ENCODE results near the gene PARVG.

PARVG gene

DNA sequence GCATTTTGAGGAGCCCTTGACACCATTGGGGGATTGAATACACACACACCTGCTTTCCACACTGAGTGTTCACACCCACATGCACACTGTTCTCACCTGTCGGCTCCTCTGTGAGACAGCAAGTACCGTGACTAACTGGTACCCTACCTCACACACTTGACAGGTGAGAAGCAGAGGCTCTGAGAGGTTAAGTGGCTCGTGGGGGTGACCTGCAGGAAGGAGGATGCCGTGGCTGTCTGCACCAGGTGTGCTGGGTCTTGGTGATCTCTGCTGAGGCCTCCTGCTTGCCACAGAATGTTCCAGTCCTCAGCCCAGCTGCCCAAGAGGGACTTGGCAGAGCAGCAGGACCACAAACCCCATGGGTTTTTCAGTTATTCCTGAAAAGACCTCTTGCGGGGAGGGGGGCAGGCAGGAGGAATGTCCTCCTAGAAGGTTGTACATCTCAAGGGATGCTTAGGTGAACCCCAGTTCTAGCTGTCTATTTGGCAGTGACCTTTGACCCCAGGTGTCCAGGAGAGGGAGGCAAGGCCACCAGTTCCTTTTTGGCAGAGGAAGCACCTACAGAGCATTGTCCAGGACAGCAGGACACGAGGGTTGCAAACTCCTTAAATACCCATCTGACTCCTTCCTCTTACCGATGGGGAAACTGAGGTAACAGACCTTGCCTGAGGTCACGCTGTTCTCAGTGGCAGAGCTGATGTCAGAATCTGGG lies 66.0 kb downstream of the PARVG start:
- H3K36me3 ChIP-seq (replicated peaks), result no peaks in the 10 kb centered on the region
- no peaks in the 10 kb centered on the region for H3K4me1 ChIP-seq
- no peak overlapping the region for H3K4me3 ChIP-seq
- 0 out of 2 replicates have a peak, but pooled peaks cover under 1% of the 10 kb centered on the region for H3K27me3 ChIP-seq (ENCODE audit: low read depth)
- no peak for DNase-seq (ENCODE audit: low spot score in 2 of 2)
- peaks cover 6% of the 10 kb centered on the region for H3K9me3 ChIP-seq
- in situ Hi-C loops (cut with MboI; ENCODE audit: low sequenced_read_pairs), result no loop called here

DNA sequence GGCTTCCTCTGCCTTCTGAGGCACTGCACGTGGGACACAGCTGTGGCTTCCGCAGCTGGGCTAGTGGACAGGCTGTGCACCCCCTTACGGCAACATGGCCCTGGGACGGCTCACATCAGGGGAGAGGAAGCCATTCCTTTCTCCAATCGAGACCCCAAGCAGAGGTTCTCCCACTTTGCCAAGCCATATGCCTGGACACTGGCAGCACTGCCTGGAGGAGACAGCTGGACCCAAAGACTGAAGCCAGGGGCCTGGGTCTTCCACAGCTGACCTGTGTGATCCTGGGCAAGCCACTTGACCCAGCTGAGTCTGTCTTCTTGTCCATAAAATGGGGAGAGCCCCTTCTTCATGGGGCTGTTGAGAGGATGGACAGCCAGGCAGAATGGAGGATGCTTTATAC lies 66.6 kb downstream of the PARVG start:
- Histone ChIP-seq H3K36me3 (replicated peaks) (no peaks in the 10 kb centered on the region), H3K4me1 (no peaks in the 10 kb centered on the region), H3K27me3 (ENCODE audit: low read depth) (0 out of 2 replicates have a peak, but pooled peaks cover 2% of the 10 kb centered on the region), H3K4me3 (no peak overlapping the region), H3K9me3 (peaks cover 6% of the 10 kb centered on the region)
- in situ Hi-C loops (cut with MboI; ENCODE audit: low sequenced_read_pairs), result no loop called here
- DNase-seq (ENCODE audit: low spot score in 2 of 2), result no peak

DNA sequence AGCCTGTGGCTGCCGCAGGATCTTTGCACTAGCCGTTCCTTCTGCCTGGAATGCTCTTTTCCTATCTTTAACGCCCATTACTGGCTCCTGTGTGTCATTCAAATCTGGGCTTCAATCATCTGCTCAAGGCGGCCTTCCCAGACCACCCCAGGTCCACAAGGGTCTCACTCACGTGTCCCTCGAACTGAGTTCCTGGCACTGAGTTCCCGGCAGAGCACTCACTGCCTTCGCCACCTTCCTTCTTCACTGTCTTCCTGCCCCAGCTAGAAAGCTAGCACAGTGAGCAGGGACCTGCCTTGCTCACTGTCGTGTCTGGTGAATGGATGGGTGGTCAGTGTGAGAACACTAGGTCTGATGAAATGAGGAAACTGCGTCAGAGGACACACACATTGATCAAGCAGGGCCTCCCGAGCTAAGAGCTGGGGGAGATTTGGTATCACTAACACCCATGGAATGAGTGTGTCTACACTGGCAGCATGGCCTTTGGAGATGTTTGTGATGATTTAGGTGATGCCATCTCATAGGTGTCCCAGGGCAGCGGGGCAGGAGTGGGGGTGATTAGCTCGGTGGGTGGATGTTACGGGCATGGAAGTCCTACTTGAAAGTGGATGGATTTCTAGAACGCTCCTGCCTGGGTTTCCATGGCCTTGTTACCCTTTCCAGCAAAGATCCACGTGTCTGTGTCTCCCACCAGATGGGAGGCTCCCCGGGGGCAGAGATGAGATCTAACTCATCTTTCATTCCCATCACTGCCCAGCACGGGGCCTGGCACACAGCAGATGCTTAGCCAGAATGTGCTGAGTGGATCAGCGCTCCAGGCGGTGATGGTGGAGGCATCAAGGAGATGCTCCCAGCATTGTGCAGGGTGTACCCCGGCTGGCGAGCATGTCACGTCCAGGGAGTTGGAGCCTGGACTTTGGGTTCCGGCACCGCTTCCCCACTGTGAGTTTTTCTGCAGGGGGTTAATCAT lies 67.5 kb downstream of the PARVG start:
- DNase-seq (ENCODE audit: low spot score in 2 of 2), result no peak
- Histone ChIP-seq H3K4me1 (no peaks in the 10 kb centered on the region), H3K9me3 (peaks cover 6% of the 10 kb centered on the region), H3K27me3 (ENCODE audit: low read depth) (0 out of 2 replicates have a peak, but pooled peaks cover 2% of the 10 kb centered on the region), H3K36me3 (replicated peaks) (no peaks in the 10 kb centered on the region), H3K4me3 (no peak overlapping the region)
- in situ Hi-C loops (cut with MboI; ENCODE audit: low sequenced_read_pairs), result no loop called here

DNA sequence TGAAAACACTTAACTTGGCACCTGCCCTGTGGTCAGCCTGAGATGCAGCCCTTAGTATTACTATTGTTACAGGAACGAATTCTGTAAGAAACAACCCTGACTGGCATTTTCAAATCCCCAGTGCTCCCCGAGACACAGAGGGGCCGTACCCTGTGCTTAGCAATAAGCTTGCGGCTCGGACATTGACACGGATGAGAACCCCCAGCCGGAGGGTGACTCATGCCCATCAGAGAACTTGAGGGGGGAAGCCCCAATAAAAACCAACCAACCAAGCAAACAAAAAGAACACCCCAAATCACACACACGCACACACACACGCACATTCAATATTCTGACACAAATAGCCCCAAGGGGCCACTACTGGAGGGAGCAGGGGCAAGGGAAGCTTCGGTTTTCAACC lies 68.2 kb downstream of the PARVG start:
- no peak overlapping the region for H3K4me3 ChIP-seq
- H3K4me1 ChIP-seq, result no peaks in the 10 kb centered on the region
- no peak for DNase-seq (ENCODE audit: low spot score in 2 of 2)
- in situ Hi-C loops (cut with MboI; ENCODE audit: low sequenced_read_pairs), result no loop called here
- H3K36me3 ChIP-seq (replicated peaks), result no peaks in the 10 kb centered on the region
- 0 out of 2 replicates have a peak, but pooled peaks cover 2% of the 10 kb centered on the region for H3K27me3 ChIP-seq (ENCODE audit: low read depth)
- H3K9me3 ChIP-seq, result peaks cover 6% of the 10 kb centered on the region

DNA sequence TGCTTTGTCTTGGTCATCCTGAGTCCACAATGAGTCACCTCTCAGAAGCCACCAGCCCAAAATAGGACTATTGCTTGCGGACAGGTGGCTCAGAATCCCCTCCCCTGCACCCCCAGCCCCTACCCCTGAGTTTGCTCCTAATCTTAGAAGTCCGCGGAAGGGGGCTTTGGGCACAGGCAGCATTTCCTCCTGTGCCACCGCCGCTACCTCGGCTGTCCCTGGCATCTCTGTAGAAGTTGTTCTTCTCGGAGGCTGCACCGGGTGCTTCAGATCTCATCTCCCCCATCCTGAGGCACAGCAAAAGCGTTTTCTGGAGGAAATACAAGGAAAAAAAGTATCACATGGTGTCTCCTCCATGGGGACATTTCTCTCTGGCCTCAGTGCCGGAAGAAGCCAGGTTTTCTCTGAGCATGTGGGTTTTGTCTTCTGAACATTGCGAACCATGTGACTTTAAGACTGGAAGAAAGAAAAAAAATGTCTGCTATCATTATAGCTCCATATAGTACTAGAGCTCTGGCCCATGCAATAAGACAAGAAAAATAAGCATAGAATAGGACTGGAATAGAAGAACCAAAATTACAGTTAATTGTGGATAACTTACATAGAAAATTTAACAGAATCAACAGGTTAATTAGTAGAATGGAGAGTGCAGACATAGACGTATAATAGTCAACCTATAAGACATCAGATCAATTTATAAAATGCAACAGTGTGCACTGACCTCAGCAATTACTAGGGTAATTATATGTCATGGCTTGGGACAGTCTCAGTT lies 68.8 kb downstream of the PARVG start:
- H3K4me3 ChIP-seq, result no peak overlapping the region
- in situ Hi-C loops (cut with MboI; ENCODE audit: low sequenced_read_pairs), result no loop called here
- H3K9me3 ChIP-seq, result peaks cover 6% of the 10 kb centered on the region
- H3K27me3 ChIP-seq (ENCODE audit: low read depth), result 0 out of 2 replicates have a peak, but pooled peaks cover 2% of the 10 kb centered on the region
- no peaks in the 10 kb centered on the region for H3K4me1 ChIP-seq
- H3K36me3 ChIP-seq (replicated peaks), result no peaks in the 10 kb centered on the region
- DNase-seq (ENCODE audit: low spot score in 2 of 2), result no peak

DNA sequence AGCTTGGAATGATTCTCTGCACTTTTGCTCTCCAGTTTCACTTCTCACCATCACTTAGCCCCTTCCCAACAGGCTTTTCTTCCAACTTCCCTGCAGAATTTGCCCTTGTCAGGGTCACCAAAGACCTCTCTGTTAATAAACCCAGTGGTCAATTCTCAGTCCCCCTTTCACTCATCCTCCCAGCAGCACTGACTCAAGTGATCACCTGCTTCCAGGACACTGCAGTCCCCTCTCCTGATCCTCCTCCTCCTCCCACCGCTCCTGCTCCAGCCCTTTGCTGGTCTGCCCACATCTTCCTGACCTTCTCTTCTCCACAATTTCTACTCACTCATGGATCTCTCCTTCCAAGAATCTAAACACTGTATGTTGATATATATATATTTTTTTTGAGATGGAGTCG lies 74.1 kb downstream of the PARVG start:
- DNase-seq (ENCODE audit: low spot score in 2 of 2), result no peak
- H3K36me3 ChIP-seq (replicated peaks), result no peaks in the 10 kb centered on the region
- H3K4me1 ChIP-seq, result no peaks in the 10 kb centered on the region
- in situ Hi-C loops (cut with MboI; ENCODE audit: low sequenced_read_pairs), result no loop called here
- H3K4me3 ChIP-seq, result no peak overlapping the region
- H3K9me3 ChIP-seq, result peaks cover 6% of the 10 kb centered on the region; the same call in 1 of the 2 replicates
- 0 out of 2 replicates have a peak, but pooled peaks cover 4% of the 10 kb centered on the region for H3K27me3 ChIP-seq (ENCODE audit: low read depth)

DNA sequence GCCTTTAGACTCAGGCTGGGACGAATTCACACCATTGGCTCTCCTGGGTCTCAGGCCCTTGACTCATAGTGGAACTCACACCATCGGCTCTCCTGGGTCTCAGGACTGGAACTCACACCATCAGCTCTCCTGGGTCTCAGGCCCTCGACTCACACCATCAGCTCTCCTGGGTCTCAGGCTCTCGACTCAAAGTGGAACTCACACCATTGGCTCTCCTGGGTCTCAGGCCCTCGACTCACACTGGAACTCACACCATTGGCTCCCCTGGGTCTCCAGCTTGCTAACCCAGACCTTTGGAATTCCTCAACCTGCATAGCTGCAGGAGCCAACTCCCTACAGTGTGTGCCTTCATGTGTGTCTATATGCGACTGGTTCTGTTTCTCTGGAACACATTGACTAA lies 75.4 kb downstream of the PARVG start:
- H3K27me3 ChIP-seq (ENCODE audit: low read depth), result 0 out of 2 replicates have a peak, but pooled peaks cover 4% of the 10 kb centered on the region
- H3K36me3 ChIP-seq (replicated peaks), result no peaks in the 10 kb centered on the region
- H3K9me3 ChIP-seq, result no peaks in the 10 kb centered on the region
- no peaks in the 10 kb centered on the region for H3K4me1 ChIP-seq
- H3K4me3 ChIP-seq, result no peak overlapping the region
- in situ Hi-C loops (cut with MboI; ENCODE audit: low sequenced_read_pairs), result no loop called here
- no peak for DNase-seq (ENCODE audit: low spot score in 2 of 2)

GRCh38 chr22:44256556-44257485 lies 76.1 kb downstream of the PARVG start:
- in situ Hi-C loops (cut with MboI; ENCODE audit: low sequenced_read_pairs), result no loop called here
- no peak overlapping the region for H3K4me3 ChIP-seq
- H3K4me1 ChIP-seq, result no peaks in the 10 kb centered on the region
- H3K36me3 ChIP-seq (replicated peaks), result no peaks in the 10 kb centered on the region
- peak in 1 of 2 experiments; percentile 3 for DNase-seq (ENCODE audit: low spot score in 2 of 2)
- no peaks in the 10 kb centered on the region for H3K9me3 ChIP-seq
- H3K27me3 ChIP-seq (ENCODE audit: low read depth), result 0 out of 2 replicates have a peak, but pooled peaks cover 3% of the 10 kb centered on the region
